ENCODE measurements around the gene OSBP2.

Gene OSBP2

GRCh38 chr22:30934053-30934452, 239.4 kb downstream of the OSBP2 start:
- DNase-seq (ENCODE audit: low read depth, low spot score) = no peak

DNA sequence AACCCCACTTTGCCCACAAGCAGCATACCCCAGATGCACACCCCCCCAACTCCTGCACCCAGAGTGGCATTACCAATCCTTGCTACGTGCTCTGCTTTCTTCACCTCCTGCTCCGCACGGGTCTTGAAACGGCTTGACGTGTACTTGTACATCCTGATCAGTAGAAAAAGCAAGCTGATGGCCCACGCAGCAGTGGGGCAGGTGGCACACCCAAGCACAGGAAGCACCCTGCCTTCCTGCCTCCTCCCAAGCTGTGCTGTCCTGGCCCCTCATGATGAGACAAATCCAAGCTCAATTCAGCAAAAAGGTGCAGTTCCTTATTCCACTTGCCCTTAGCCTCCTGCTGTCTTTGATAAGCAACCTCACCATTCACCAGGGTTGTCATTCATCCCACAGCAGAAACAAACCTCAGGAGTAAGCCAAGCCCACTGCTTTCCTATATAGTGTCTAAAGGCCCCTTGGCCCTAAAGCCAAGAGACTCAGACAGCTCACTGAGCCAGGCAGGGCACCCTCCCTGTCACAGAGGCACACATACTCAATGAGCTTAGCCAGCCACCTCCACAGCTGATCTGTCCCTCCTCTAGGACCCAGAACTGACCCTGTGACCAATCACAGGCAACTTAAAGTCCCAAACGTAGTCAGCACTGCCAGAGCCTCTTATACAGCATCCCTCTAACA, 246.2 kb downstream of the OSBP2 start:
- no peak for DNase-seq (ENCODE audit: low read depth, low spot score)

GRCh38 chr22:30941363-30941740, 246.7 kb downstream of the OSBP2 start:
- DNase-seq (ENCODE audit: low read depth, low spot score) = no peak

GRCh38 chr22:30943368-30943767, 248.7 kb downstream of the OSBP2 start:
- DNase-seq (ENCODE audit: low read depth, low spot score) = no peak

DNA sequence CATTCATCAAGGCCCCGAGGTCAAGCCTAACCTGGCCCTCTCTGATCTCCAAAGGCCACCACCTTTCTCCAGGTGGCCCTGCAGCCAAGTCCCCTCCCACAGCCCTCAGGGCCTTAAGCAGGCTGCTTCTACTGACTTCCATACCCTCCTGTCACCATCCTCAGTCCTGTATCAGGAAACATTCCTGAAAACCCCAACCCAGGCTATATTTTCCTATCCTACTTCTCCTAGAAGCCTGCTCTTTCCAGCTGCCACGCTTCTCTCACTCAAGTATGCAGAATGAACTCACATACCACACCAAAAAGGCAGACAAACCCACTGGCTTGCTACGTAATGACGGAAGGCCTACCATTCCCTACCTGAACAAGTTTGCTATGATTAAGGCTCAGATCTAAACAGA, 250.3 kb downstream of the OSBP2 start:
- DNase-seq (ENCODE audit: low read depth, low spot score) = no peak

- DNase-seq (ENCODE audit: low read depth, low spot score) = no peak
These were observed 251.0 kb downstream of the OSBP2 start for GRCh38 chr22:30945653-30946052.

DNA sequence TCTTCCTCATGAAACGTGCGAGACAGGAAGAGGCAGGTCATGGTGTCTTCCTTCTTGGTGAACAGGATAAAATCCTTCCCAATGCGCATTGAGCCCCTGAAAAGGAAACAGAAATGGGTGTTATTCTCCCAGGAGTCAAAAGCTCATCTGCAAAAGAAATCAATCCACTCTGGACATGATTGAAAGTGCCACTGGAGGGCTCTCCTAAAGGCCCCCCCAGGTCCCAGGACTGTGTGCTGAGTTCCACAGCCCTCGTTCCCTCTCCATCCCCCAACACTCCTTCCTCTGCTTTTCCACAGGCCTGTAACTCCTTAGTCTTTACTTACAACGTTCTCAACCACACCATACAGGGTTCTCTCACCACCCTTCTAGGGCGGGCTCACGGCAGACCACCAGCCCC, 251.7 kb downstream of the OSBP2 start:
- DNase-seq (ENCODE audit: low read depth, low spot score) = no peak

DNA sequence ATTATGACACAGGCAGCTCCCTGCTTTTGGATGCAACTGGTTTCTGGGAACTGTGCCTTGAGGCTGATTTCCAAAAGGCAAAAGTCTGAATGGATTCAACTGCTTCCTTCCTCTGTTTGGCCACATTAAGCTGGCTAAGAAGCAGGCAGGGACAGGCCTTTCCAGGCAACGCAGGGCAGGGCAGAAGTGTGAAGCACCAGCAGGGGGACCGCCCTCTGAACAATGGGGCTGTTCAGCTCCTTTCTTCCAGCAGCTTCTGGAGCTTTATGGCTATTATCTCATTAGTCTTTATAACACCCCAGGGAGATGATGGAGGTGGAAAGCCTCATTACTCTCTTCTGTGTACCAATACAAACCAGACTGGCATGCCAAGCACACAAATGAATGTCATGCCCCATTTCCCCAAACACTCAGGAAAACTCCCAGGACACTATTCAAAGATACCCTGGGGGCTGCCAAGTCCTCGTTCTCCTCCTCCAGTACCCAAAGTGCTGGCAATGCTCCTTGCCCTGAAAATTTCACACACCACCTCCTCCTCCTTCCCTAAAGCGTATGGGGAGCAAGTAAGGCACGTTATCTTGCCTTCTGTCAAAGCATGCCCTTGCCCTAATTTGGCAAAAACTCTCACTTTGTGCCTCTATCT, 252.6 kb downstream of the OSBP2 start:
- peak; percentile 54 for DNase-seq (ENCODE audit: low read depth, low spot score)

DNA sequence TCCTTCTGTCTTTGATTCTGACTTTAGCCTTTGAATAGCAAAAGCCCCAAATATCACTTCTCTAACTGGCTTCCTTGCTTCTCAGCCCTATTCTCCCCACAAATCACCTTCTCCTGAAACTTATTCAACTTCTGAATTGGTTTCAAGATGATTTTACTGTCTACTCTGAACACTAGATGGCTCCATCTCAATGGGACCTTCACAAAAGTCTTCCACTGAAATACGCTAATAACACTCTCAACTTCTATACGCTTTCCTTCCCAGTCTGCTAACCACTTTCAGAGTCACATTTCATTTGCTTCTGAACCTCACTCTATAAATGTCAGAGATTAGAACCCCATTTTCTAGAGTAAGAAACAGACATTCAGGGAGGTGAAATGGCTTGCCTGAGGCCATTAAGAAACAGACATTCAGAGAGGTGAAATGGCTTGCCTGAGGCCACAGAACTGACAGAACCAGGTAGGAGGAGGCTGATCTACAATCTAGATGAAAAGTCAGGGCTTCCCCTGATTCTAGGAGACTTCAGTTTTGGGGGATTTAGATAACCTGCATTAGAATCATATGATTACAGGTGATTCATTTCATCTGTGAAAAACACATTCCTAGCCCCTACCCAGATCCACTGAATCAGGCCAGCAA, 253.3 kb downstream of the OSBP2 start:
- DNase-seq (ENCODE audit: low read depth, low spot score) = peak; percentile 65

DNA sequence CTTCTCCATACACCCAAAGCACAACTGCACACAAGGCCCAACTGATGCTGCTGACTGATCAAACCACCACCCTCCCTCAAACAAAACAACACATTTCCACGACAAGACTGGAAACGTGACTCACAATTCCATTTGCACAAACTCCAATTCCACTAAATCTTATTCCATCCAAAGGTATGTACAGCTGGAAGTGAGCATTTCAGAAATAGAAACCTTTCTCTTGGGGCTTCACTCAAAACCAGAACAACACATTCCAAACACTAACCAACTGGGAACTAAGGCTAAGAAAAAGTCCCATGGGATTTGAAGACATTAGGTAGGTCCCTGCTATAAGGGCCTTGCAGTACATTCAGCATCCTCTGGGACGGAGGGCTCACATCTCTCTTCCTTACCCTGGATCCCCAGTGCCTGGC, 254.3 kb downstream of the OSBP2 start:
- DNase-seq (ENCODE audit: low read depth, low spot score) = peak; percentile 25

GRCh38 chr22:30949934-30950660, 255.4 kb downstream of the OSBP2 start:
- no peak for DNase-seq (ENCODE audit: low read depth, low spot score)

GRCh38 chr22:30953206-30953605, 258.5 kb downstream of the OSBP2 start:
- no peak for DNase-seq (ENCODE audit: low read depth, low spot score)

DNA sequence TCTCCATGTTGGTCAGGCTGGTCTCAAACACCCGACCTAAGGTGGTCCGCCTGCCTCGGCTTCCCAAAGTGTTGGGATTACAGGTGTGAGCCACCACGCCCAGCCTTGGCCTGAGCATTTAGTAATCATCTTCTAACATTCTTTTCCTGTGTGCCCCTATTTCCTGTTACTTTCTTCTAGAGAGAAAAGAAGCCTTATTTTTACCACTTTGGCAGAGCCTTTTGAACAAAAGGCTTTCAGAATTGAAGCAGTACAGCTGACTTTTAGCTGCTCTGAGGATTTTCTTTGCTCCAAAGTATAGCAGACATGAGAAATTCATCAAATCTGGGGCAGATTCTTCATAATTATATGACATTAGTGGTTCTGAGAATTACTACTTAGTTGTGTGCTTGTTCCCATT, 260.5 kb downstream of the OSBP2 start:
- no peak for DNase-seq (ENCODE audit: low read depth, low spot score)
